ENCODE data around the gene CDKAL1. TPM values are rescaled to one million over a fixed set of nuclear protein-coding genes. Genes with fewer than 3 reads are reported as not detected.

CDKAL1 gene
- total and polyA plus RNA-seq, 2 of the 13 experiments (the other 11 are each of a cell fraction or from before 2014, with no cell fraction given): 9.5 to 27.7 TPM

DNA sequence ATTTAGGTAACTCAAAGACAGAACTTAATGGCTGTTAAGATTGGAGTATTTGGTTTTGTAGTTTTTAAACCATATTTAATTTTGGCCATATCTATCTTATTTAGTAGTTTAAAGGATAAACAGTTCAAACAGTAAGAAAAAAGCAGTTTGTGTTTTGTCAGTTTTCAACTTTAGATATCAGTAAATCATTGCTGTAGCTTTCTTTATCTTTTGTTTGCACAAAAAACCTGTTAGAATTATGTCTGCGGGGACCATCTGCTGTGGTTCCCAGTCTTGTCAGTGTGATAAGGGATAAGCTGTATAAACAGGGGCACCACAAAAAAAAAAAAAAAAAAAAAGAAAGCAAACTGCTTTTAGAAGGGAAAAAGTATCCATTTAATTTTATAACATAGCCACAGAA, 40.9 kb downstream of the CDKAL1 start (continued):
- TF ChIP-seq, protein P1, sequence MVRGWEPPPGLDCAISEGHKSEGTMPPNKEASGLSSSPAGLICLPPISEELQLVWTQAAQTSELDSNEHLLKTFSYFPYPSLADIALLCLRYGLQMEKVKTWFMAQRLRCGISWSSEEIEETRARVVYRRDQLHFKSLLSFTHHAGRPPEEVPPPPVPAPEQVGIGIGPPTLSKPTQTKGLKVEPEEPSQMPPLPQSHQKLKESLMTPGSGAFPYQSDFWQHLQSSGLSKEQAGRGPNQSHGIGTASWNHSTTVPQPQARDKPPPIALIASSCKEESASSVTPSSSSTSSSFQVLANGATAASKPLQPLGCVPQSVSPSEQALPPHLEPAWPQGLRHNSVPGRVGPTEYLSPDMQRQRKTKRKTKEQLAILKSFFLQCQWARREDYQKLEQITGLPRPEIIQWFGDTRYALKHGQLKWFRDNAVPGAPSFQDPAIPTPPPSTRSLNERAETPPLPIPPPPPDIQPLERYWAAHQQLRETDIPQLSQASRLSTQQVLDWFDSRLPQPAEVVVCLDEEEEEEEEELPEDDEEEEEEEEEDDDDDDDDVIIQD (CRISPR knock-in tag; IDR thresholded peaks at IDR 0.05; ENCODE audit: low read depth): no peak
- TF ChIP-seq ZNF563 (CRISPR knock-in tag; IDR thresholded peaks at IDR 0.05): no peak

DNA sequence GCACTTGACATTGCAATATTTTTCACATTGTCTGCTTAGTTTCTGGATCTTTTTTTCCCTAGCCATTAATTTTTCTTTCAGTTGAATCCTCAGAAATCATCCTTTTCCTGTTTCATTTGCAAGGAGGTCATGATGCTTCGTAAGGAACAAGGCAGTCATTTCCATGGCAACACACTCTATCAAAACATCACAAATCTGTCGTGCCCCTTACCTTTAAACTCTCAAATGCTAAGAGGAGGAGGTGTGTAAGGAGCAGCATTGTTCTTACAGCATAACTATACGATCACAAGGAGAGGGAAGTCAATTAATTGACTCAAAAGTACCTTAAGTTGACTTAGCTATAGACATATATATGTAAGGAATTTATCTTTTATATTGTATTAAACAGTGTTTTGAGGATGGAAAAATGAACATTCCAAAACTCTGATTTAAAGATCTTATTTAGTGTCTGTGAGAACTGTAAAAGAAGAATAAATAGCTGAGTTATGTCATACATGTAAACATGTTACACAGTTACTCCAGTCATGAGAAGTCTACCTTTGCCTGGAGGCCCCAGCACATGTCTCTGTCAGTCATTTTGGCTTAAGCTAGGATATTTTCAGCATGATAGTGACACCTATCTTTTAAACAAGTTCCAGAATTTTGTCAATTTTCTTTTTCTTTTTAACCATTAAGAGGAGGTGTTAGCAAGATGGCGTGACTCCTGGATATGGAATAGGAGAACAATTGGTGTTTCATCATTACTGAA, 41.6 kb downstream of the CDKAL1 start:
- no peak for ATAC-seq
- Histone ChIP-seq H3K4me1 (ENCODE audit: insufficient read depth, low read length) (peaks cover 33% of the 10 kb centered on the region), H3K79me2 (ENCODE audit: insufficient read depth, low read length) (no peaks in the 10 kb centered on the region), H3K4me2 (ENCODE audit: low read depth, low read length) (no peak overlapping the region), H3K4me3 (replicated peaks in 1 of 3; ENCODE audit: insufficient read depth in 1 of 3, low read depth in 2 of 3, low read length in 3 of 3) (no peak overlapping the region), H3K27ac (ENCODE audit: extremely low read length, insufficient read depth, low read length) (no peak overlapping the region), H2AFZ (ENCODE audit: low read length) (no peak overlapping the region), H3K36me3 (replicated peaks in 1 of 2; ENCODE audit: control insufficient read depth in 1 of 2, insufficient read depth in 2 of 2, low read length in 2 of 2) (peaks cover 3 to 23% of the 10 kb centered on the region in 2 experiments; a peak in 3 of 5 replicates), H4K20me1 (ENCODE audit: insufficient read depth, low read length) (no peaks in the 10 kb centered on the region), H3K9me3 (ENCODE audit: low read length) (no peaks in the 10 kb centered on the region), H3K27me3 (ENCODE audit: control insufficient read depth in 1 of 2, insufficient read depth in 2 of 2, low read length in 2 of 2) (no peaks in the 10 kb centered on the region), H3K9ac (ENCODE audit: insufficient read depth, low read depth, low read length) (no peak overlapping the region)
- no peak for FAIRE-seq
- no TSS peak for BruUV-seq (replicated peaks)
- no peak for DNase-seq (ENCODE audit: low spot score)
- POLR2A ChIA-PET: no interaction called here
- CTCF ChIA-PET (ENCODE audit: low intra/inter-chr PET ratio, low total read pairs): interaction anchor here (0.9 kb wide), 1 partner anchor 1013 kb away, joined by 4 read pairs; no protein-coding TSS in a partner anchor
- in situ Hi-C loops (cut with HindIII; ENCODE audit: extremely low pct_ligation_motif_present, low pct_unique_long_range_greater_than_20kb): no loop called here
- intact Hi-C loops (cut with micrococcal nuclease; ENCODE audit: unreplicated experiment): no loop called here
- WGBS (ENCODE audit: low lambda C conversion rate): 97% methylated on average over 4 of the region's 4 CpGs
- TF ChIP-seq ZNF275 (CRISPR knock-in tag; IDR thresholded peaks at IDR 0.05; ENCODE audit: borderline replicate concordance) (no peak), PHF8 (CRISPR knock-in tag; IDR thresholded peaks at IDR 0.05) (no peak), GLI4 (CRISPR knock-in tag; IDR thresholded peaks at IDR 0.05; ENCODE audit: borderline replicate concordance) (no peak), EHMT2 (IDR thresholded peaks at IDR 0.05; ENCODE audit: borderline replicate concordance, low read depth, low read length) (no peak), ARHGAP35 (CRISPR knock-in tag; IDR thresholded peaks at IDR 0.05; ENCODE audit: borderline replicate concordance) (no peak), ZNF484 (CRISPR knock-in tag; IDR thresholded peaks at IDR 0.05; ENCODE audit: borderline replicate concordance, low read depth) (no peak), RFXAP (CRISPR knock-in tag; IDR thresholded peaks at IDR 0.05; ENCODE audit: borderline replicate concordance) (no peak), ZFP90 (CRISPR knock-in tag; IDR thresholded peaks at IDR 0.05; ENCODE audit: borderline replicate concordance) (no peak), GTF3A (CRISPR knock-in tag; conservative IDR thresholded peaks at IDR 0.05) (no peak), ZFP36 (IDR thresholded peaks at IDR 0.05; ENCODE audit: borderline replicate concordance, low read depth, low read length, partially characterized antibody) (no peak), MTA1 (CRISPR knock-in tag; IDR thresholded peaks at IDR 0.05; ENCODE audit: borderline replicate concordance) (no peak), SAFB2 (CRISPR knock-in tag; IDR thresholded peaks at IDR 0.05; ENCODE audit: borderline replicate concordance, low read depth) (no peak)
- TF ChIP-seq, protein P2, sequence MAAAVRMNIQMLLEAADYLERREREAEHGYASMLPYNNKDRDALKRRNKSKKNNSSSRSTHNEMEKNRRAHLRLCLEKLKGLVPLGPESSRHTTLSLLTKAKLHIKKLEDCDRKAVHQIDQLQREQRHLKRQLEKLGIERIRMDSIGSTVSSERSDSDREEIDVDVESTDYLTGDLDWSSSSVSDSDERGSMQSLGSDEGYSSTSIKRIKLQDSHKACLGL (CRISPR knock-in tag; IDR thresholded peaks at IDR 0.05): no peak
- TF ChIP-seq, protein P3, sequence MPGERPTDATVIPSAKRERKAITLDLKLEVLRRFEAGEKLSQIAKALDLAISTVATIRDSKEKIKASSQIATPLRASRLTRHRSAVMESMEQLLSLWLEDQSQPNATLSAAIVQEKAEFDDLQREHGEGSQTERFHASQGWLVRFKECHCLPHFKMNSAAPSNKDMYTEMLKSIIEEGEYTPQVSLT (CRISPR knock-in tag; IDR thresholded peaks at IDR 0.05; ENCODE audit: borderline replicate concordance, low read depth): no peak
